ENCODE measurements around the gene VDR.
A peak's percentile ranks its signal among the peaks of the same experiment; 100 is the strongest.

DNA sequence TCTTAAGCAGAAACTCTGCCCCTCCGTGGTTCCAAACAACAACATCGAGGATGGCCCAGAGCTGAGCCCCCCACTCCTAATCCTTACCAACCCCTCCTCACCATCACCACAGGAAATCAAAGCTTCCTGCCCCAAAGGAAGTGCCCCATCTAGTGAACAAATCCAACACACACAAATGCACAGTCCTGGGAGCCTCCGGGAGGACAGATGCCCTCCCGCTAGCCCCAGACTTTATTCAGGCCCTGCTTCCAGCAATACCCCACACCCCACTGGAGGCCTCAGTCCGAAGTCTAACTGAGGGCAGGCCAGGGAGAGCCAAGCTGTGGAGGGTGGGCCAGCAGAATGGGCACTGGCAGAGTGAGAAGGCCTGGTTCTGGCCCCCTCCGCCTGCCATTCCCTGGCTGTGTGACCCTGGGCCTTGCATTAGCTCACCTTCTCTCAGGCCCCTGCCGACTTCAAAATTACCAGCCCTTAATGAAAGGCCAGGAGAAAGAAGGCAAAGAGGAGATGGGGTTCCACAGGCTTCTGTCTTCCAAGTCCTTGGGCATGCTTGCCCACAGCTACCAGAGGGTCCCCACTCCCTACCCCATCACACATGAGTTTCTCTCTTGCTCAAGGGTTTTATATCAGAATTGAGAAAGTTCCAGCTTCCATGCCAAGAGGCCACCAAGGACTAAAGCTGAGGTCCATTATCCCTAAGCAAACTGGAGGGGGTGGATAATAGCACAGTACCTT lies 87.4 kb downstream of the VDR start:
- no peak for TF ChIP-seq EZH2 (IDR thresholded peaks at IDR 0.05; ENCODE audit: borderline replicate concordance, low read depth, low read length, severe bottlenecking)
- TF ChIP-seq, protein P1, sequence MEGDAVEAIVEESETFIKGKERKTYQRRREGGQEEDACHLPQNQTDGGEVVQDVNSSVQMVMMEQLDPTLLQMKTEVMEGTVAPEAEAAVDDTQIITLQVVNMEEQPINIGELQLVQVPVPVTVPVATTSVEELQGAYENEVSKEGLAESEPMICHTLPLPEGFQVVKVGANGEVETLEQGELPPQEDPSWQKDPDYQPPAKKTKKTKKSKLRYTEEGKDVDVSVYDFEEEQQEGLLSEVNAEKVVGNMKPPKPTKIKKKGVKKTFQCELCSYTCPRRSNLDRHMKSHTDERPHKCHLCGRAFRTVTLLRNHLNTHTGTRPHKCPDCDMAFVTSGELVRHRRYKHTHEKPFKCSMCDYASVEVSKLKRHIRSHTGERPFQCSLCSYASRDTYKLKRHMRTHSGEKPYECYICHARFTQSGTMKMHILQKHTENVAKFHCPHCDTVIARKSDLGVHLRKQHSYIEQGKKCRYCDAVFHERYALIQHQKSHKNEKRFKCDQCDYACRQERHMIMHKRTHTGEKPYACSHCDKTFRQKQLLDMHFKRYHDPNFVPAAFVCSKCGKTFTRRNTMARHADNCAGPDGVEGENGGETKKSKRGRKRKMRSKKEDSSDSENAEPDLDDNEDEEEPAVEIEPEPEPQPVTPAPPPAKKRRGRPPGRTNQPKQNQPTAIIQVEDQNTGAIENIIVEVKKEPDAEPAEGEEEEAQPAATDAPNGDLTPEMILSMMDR (IDR thresholded peaks at IDR 0.05; ENCODE audit: borderline replicate concordance, extremely low read depth, low read length, poor library complexity, severe bottlenecking), result peak; percentile 42

Measured in DND-41 (cell line).